ENCODE results near the gene LDB3.

GRCh38 chr10:86732771-86733170 lies 64.5 kb downstream of the LDB3 start:
- no peak for TF ChIP-seq POLR2A (IDR thresholded peaks at IDR 0.05)
- TF ChIP-seq CTCF (IDR thresholded peaks at IDR 0.05), result no peak

All from heart left ventricle (tissue), 13 donors.